ENCODE results near the gene ONECUT3.

Gene ONECUT3

DNA sequence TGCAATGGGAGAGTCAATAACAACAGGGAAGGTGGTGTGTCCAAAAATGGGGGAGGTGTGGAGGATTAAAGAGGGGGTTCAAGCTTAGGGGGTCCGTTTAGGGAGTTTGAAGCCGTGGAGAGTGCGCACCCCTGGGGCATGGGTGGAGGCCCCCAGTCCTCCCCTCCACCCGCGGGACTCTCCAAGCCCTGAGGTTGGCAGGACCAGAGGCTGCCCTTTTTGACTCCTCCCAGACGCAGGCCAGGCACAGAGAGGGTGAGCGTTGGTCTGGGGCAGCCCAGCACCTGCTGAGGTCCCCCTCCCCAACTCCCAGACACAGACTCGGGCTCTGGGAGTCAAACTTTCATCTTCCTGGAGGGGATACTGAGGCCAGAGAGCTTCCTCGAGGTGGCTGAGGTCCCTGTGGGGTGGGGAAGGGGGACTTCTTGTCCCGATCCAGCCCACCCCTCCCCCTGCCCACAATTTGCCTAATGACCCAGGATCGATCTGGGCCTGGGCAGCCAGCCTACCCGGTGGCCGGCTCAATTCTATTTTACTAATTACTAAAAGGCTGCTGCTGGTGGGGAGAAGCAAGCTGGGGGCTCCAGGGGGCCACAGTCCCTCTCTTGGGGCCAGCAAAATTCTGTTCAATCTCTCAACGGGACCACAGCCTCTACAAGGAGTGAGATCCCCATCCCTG, 2.8 kb upstream of the ONECUT3 start:
- in situ Hi-C loops (cut with MboI; ENCODE audit: low pct_unique_long_range_greater_than_20kb, low sequenced_read_pairs, unreplicated experiment): no loop called here
- TF ChIP-seq, protein P1, sequence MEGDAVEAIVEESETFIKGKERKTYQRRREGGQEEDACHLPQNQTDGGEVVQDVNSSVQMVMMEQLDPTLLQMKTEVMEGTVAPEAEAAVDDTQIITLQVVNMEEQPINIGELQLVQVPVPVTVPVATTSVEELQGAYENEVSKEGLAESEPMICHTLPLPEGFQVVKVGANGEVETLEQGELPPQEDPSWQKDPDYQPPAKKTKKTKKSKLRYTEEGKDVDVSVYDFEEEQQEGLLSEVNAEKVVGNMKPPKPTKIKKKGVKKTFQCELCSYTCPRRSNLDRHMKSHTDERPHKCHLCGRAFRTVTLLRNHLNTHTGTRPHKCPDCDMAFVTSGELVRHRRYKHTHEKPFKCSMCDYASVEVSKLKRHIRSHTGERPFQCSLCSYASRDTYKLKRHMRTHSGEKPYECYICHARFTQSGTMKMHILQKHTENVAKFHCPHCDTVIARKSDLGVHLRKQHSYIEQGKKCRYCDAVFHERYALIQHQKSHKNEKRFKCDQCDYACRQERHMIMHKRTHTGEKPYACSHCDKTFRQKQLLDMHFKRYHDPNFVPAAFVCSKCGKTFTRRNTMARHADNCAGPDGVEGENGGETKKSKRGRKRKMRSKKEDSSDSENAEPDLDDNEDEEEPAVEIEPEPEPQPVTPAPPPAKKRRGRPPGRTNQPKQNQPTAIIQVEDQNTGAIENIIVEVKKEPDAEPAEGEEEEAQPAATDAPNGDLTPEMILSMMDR (IDR thresholded peaks at IDR 0.05; ENCODE audit: extremely low read depth, insufficient read depth, missing control alignments): no peak
- no peak for DNase-seq (ENCODE audit: low spot score)

DNA sequence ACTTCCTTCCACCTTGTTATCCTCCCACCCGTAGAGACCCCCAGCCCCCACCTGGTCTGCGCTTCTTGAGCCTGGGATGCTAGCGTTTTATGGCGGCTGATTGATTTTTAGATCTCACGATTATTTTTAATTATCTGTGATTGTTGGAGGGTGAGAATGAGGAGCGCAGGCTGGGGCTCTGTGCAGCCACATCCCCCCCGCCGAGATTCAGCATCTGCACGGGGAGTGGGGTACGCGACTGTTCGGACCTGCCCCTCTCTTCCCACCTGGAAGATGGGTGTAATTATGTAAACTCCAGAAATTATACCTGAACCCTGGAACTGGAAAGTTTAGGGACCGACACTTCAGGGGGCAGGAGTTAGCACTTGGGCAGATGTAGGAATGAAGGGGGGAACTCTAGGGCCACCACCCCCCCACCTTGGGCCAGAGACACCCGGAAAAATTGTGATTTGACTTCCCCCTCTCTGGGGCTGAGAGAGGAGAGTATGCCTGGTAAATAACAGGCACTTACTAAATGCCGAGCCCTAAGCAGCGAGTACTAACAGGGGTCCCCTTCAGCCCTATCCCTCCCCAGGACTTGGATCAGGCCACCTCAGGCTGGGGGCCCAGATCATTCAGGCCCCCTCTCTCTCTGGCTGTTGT, 1.8 kb upstream of the ONECUT3 start:
- TF ChIP-seq, protein P1 (IDR thresholded peaks at IDR 0.05; ENCODE audit: extremely low read depth, insufficient read depth, missing control alignments): no peak
- no peak for DNase-seq (ENCODE audit: low spot score)
- in situ Hi-C loops (cut with MboI; ENCODE audit: low pct_unique_long_range_greater_than_20kb, low sequenced_read_pairs, unreplicated experiment): no loop called here

DNA sequence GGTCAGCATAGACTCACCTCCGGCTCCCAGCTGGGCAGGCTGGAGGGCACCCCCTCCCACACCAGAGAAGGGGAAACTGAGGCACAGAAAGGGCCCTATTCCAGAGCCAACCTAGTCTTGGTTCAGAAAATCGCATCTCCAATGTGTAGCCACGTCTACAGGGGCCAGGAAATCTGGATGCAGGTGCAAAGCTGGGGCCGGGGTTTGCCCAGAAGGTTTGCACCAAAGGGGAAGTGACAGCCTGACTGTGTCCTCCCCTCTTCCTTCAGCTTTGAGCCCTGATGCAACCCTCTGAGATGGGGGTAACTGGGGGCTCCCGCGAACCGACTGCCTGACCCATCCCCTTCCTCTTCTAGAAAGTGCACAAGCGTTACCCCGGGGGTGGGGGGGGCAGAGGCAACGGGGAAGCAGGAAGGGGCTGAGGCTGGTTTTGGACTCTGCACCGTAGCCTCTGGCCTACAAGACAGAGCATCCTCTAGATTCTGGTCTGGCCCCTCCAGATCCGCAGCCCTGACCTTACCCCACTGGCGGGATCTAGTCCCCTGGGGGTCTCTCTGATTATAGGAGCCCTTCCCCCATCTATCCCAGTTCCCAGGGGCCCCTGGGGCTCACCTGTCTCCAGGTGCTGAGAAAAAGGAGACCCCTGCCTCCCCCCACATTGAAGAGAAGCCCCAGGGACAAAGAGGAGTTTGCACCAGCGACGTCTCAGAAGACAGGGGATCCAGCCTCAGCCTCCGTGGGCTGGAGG, 1.1 kb upstream of the ONECUT3 start:
- in situ Hi-C loops (cut with MboI; ENCODE audit: low pct_unique_long_range_greater_than_20kb, low sequenced_read_pairs, unreplicated experiment): no loop called here
- DNase-seq (ENCODE audit: low spot score): peak; percentile 54
- TF ChIP-seq, protein P1 (IDR thresholded peaks at IDR 0.05; ENCODE audit: extremely low read depth, insufficient read depth, missing control alignments): no peak

GRCh38 chr19:1754018-1754635, 821 bp downstream of the ONECUT3 start:
- in situ Hi-C loops (cut with MboI; ENCODE audit: low pct_unique_long_range_greater_than_20kb, low sequenced_read_pairs, unreplicated experiment): no loop called here
- TF ChIP-seq, protein P1 (IDR thresholded peaks at IDR 0.05; ENCODE audit: extremely low read depth, insufficient read depth, missing control alignments): no peak
- DNase-seq (ENCODE audit: low spot score): no peak

- TF ChIP-seq, protein P1 (IDR thresholded peaks at IDR 0.05; ENCODE audit: extremely low read depth, insufficient read depth, missing control alignments): no peak
- no peak for DNase-seq (ENCODE audit: low spot score)
- in situ Hi-C loops (cut with MboI; ENCODE audit: low pct_unique_long_range_greater_than_20kb, low sequenced_read_pairs, unreplicated experiment): no loop called here
These were observed 1.5 kb downstream of the ONECUT3 start for GRCh38 chr19:1754636-1755466.
